HG03103 (cell line): ENCODE data around the gene PPP1R16B.

ENCODE experiments used
- ATAC-seq: cut with Tn5 transposase; IDR thresholded peaks from one replicate; pipeline ENCODE4 v1.9.1; 2021; ENCODE audit warnings: low read depth; ENCODE audit not compliant: unreplicated experiment

Gene PPP1R16B

GRCh38 chr20:38926934-38927616 lies 121.6 kb downstream of the PPP1R16B start:
- peak; percentile 0 for ATAC-seq

DNA sequence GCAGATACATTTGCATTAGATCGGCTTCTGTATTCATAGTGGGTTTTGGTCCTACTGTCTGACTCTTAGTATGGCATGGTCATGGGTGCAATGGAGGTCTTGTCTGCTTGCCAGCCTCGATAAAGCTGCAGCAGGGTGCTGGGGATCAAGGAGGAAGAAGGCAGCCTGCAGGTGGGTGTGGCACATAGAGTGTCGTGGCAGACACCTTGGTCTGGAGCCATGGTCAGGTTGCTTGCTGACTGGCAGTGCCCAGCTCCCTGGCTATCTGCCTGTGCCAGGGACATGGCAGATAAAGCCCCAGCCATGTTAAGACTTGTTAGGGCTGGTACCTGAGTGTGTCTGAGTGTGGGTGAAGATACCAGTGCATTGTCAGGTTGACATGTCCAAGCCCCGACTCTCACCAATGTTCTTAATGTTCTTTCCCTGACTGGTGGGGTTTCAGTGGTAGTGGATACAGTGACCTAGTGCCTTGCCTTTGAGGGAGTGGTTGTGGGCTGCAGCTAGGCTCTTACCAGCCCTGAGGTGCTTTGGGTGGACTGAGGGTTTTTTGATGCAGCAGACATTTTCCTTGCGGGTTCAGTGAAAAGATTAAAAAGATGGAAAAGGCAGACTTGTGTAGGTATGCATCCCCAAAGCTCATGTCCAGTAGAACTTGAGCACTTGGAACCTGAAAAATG lies 122.5 kb downstream of the PPP1R16B start:
- no peak for ATAC-seq

- ATAC-seq: no peak
Measured at GRCh38 chr20:38930242-38930569, 124.7 kb downstream of the PPP1R16B start.

GRCh38 chr20:38931984-38932383 lies 126.5 kb downstream of the PPP1R16B start:
- no peak for ATAC-seq

- no peak for ATAC-seq
Measured at GRCh38 chr20:38932457-38933120, 127.1 kb downstream of the PPP1R16B start.

GRCh38 chr20:38934530-38934929 lies 129.0 kb downstream of the PPP1R16B start:
- ATAC-seq: no peak

DNA sequence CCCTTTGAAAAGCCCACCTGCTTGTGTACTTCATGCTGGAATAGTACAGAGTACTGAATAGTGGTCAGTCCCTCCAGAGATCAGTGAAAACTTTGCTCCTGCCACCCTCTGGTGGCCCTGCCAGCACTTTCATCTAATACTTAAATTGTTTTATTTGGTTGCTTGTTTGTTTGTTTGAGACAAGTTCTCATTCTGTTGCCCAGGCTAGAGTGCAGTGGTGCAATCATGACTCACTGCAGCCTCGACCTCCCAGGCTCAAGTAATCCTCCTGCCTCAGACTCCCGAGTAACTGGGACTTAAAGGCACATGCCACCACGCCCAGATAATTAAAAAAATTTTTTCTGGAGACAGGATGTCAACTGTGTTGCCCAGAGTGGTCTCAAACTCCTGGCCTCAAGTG lies 129.8 kb downstream of the PPP1R16B start:
- no peak for ATAC-seq

DNA sequence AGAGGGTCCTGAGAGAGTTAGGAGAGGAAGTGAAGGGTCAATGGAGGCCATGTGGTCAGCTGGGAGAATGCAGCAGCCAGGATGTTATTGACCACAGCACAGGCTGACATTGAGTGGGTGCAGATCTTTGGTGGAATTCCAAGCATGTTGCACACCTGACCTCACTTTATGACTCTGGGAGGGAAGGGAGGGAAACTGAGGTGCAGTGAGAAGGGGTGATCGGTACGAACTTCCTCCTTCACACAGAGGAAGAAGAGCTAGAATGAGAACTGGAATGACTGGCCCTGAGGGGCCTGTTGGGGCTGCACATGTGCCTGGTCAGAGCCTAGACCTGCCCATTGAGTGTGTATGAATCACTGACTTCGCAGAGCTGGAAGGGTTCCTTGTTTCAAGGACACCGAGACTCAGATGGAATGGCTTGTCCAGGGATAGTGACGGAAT lies 130.5 kb downstream of the PPP1R16B start:
- no peak for ATAC-seq

GRCh38 chr20:38937000-38937399 lies 131.5 kb downstream of the PPP1R16B start:
- no peak for ATAC-seq

GRCh38 chr20:38937978-38938473 lies 132.5 kb downstream of the PPP1R16B start:
- ATAC-seq: no peak

DNA sequence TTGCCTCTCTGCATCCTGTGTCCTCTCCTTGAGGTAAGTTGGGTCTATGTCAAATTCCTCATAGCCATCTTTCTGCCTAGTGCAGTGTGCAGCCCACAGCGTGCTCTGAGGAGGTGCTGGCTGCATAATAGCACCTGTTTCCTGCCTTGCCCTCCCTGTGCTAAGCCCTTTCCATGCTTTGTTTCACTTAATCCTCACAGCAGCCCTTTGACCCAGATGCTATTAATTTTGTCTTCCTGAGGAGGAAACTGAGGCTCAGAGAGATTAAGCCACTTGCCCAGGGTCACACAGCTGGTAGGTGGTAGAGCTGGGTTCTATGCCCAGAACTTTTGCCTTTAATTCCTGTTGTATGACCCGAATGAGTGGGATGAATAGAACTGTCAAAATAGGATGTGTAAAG lies 134.2 kb downstream of the PPP1R16B start:
- no peak for ATAC-seq

DNA sequence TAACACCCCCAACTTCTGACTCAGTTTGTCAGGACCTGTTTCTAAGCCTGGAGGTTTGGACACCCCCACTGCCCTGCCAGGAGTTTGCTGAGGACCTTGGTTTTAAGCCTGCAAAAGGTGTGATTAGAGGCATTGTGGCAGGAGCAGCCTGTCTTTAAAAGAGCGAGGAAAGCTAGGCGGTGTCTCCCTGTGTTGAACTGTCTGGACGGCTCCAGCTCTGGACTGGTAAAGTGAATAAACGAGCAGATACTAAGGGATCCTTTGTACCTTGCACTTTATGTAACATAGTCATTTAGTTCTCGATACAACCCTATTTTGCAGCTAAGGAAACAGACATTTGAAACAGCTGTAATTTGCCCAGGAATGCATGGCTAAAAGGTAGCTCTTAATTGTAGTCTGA lies 135.1 kb downstream of the PPP1R16B start:
- no peak for ATAC-seq

- ATAC-seq: no peak
Measured at GRCh38 chr20:38941726-38942389, 136.4 kb downstream of the PPP1R16B start.

DNA sequence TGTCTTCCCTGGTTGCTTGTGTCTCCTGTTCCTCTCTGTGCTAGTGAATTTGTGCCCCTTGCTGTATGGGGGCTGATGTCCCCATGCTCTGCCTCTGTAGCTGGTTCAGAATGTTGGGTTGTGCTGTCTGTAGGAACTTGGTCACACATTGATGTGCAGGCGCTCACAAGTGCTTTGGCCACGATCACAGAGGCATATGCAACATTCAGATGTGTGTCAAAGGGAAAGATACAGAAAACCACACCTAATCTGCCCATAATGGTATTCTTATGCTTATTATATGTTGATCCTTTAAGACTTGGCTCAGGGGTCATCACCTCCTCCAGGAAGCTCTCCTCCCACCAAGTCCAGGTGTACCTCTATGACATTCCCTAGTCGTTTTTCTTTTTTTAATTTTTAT lies 139.5 kb downstream of the PPP1R16B start:
- ATAC-seq: no peak

DNA sequence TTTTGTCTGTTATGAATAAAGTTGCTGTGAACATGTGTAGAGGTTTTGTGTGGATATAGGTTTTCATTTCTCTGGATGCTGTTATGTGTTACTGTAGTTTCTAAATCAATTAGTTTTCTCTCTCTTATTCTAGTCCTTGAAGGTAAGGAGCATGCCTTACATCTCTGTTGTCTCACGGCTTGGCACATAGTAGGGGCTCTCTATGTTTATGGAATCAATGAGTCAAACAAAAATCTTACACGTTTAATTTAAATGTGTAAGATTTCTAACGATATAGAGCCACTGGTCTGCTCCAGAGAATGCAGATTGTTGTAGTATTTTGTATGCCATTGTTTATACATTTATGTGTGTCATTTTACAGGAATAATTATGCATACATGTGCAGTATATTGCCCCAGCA lies 141.3 kb downstream of the PPP1R16B start:
- ATAC-seq: no peak

GRCh38 chr20:38947931-38948362 lies 142.4 kb downstream of the PPP1R16B start:
- no peak for ATAC-seq

GRCh38 chr20:38950254-38950653 lies 144.8 kb downstream of the PPP1R16B start:
- ATAC-seq: no peak

GRCh38 chr20:38951611-38952010 lies 146.1 kb downstream of the PPP1R16B start:
- ATAC-seq: no peak

GRCh38 chr20:38952153-38952552 lies 146.7 kb downstream of the PPP1R16B start:
- no peak for ATAC-seq

DNA sequence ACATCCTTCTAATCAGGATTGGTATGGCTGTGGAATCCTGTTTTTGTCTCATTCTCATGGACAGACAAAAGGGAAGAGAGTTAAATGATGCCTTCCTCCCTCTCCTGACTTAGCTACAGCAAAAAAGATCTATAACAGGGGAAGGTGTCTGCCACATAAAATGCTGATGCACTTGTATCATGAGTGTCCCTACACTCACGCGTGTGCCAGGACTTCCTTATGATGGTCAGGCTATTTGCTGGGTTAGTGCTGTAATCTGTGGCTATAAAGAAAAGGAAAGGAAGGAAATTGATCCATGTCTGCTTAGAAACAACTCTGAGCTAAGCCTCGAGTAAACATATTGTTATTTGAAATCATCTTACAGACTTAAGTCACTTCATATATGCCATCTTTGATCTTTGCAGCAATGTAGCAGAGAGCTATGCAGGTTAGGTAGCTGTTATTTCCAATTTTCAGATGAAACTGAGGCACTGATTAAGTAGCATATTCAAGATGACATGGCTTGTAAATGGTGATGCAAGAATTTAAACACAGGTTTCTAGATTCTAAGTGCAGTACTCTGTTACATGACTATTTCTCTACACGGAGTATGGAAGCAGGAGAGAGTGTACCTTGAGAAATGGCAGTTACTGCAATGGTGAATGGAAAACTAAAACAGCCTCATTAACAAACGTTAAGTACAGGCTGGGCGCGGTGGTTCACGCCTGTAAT lies 148.3 kb downstream of the PPP1R16B start:
- ATAC-seq: no peak
